SU-DHL-6 (cell line): ENCODE results near the gene SEMG1.

Experiments used
- EZH2phosphoT487 ChIP-seq: fragments of 200-600 bp; sonication (generic), shearing (Covaris generic); conservative IDR thresholded peaks from 2 replicates; pipeline ENCODE4 v1.6.1; 2018; ENCODE audit warnings: mild to moderate bottlenecking, antibody characterized with exemption, low read length, moderate library complexity, mixed read lengths
- TF ChIP-seq, protein P1 (sequence below): fragments of 200-600 bp; sonication (generic); IDR thresholded peaks from one replicate; pipeline ENCODE4 v1.5.1; 2017; ENCODE audit warnings: antibody characterized with exemption, mild to moderate bottlenecking, low read length, moderate library complexity; ENCODE audit not compliant: insufficient read depth, poor library complexity, severe bottlenecking

GRCh38 chr20:45226287-45226686, 19.5 kb downstream of the SEMG1 start:
- TF ChIP-seq, protein P1, sequence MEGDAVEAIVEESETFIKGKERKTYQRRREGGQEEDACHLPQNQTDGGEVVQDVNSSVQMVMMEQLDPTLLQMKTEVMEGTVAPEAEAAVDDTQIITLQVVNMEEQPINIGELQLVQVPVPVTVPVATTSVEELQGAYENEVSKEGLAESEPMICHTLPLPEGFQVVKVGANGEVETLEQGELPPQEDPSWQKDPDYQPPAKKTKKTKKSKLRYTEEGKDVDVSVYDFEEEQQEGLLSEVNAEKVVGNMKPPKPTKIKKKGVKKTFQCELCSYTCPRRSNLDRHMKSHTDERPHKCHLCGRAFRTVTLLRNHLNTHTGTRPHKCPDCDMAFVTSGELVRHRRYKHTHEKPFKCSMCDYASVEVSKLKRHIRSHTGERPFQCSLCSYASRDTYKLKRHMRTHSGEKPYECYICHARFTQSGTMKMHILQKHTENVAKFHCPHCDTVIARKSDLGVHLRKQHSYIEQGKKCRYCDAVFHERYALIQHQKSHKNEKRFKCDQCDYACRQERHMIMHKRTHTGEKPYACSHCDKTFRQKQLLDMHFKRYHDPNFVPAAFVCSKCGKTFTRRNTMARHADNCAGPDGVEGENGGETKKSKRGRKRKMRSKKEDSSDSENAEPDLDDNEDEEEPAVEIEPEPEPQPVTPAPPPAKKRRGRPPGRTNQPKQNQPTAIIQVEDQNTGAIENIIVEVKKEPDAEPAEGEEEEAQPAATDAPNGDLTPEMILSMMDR = no peak
- no peak for TF ChIP-seq EZH2phosphoT487
